GM23338 (cell line): Measurements from ENCODE around the gene FAM131A. TPM values are rescaled to one million over a fixed set of nuclear protein-coding genes. Genes with fewer than 3 reads are reported as not detected.

ENCODE experiments used
- ATAC-seq: fragments of 200-7000 bp; cut with Tn5 transposase; 3 replicates; pipeline ENCODE4 v1.9.1; 2020
- DNase-seq: peaks from one replicate; pipeline ENCODE4 v3.0.0-alpha.2; 2015; ENCODE audit warnings: low spot score
- H2AFZ ChIP-seq: fragments of 200-600 bp; sonication (generic); 2 replicates; pipeline ENCODE4 v1.8.0; 2016; ENCODE audit warnings: antibody characterized with exemption, mild to moderate bottlenecking, moderate library complexity
- H3F3A ChIP-seq: fragments of 200-600 bp; sonication (generic); replicated peaks from 2 replicates; pipeline ENCODE4 v1.8.0; 2017; ENCODE audit warnings: antibody characterized with exemption, mixed run types, low read depth
- H3K27ac ChIP-seq: fragments of 200-600 bp; sonication (generic); 2 replicates; pipeline ENCODE4 v1.6.1; 2016; ENCODE audit warnings: low read depth
- H3K27me3 ChIP-seq: fragments of 200-600 bp; sonication (generic); 2 replicates; pipeline ENCODE4 v1.8.0; 2016; ENCODE audit warnings: mild to moderate bottlenecking, mixed run types, moderate library complexity; ENCODE audit not compliant: insufficient read depth
- H3K36me3 ChIP-seq: fragments of 200-600 bp; sonication (generic); 2 replicates; pipeline ENCODE4 v1.8.0; 2016; ENCODE audit warnings: mild to moderate bottlenecking; ENCODE audit not compliant: insufficient read depth
- H3K4me1 ChIP-seq: fragments of 200-600 bp; sonication (generic); 2 replicates; pipeline ENCODE4 v1.8.0; 2016; ENCODE audit warnings: mild to moderate bottlenecking, moderate library complexity; ENCODE audit not compliant: insufficient read depth
- H3K4me2 ChIP-seq: fragments of 200-600 bp; sonication (generic); 2 replicates; pipeline ENCODE4 v1.7.1; 2017; ENCODE audit warnings: mixed run types
- H3K4me3 ChIP-seq: fragments of 200-600 bp; sonication (generic); 2 replicates; pipeline ENCODE4 v1.6.1; 2016; ENCODE audit warnings: mixed run types
- H3K79me2 ChIP-seq: fragments of 200-600 bp; sonication (generic); replicated peaks from 2 replicates; pipeline ENCODE4 v1.8.0; 2017; ENCODE audit warnings: mild to moderate bottlenecking; ENCODE audit not compliant: insufficient read depth
- H3K9me2 ChIP-seq: fragments of 200-600 bp; sonication (generic); 2 replicates; pipeline ENCODE4 v1.8.0; 2017; ENCODE audit not compliant: insufficient read depth
- H4K20me1 ChIP-seq: fragments of 200-600 bp; sonication (generic); replicated peaks from 2 replicates; pipeline ENCODE4 v1.8.0; 2017; ENCODE audit warnings: mild to moderate bottlenecking; ENCODE audit not compliant: insufficient read depth
- H3K27ac Mint-ChIP-seq: 2 replicates; pipeline ENCODE4 v1.8.0; 2020; ENCODE audit warnings: inconsistent platforms, mild to moderate bottlenecking, moderate library complexity, mixed read lengths
- H3K27me3 Mint-ChIP-seq: 3 replicates; pipeline ENCODE4 v1.8.0; 2022; ENCODE audit warnings: low read depth, mild to moderate bottlenecking, moderate library complexity, mixed read lengths, inconsistent platforms; ENCODE audit not compliant: insufficient read depth, poor library complexity
- H3K36me3 Mint-ChIP-seq: 3 replicates; pipeline ENCODE4 v1.8.0; 2021; ENCODE audit warnings: low read depth, mild to moderate bottlenecking, inconsistent platforms, moderate library complexity, mixed read lengths
- H3K4me1 Mint-ChIP-seq: 3 replicates; pipeline ENCODE4 v1.8.0; 2020; ENCODE audit warnings: mild to moderate bottlenecking, inconsistent platforms, mixed read lengths
- H3K4me3 Mint-ChIP-seq: 3 replicates; pipeline ENCODE4 v1.8.0; 2021; ENCODE audit warnings: moderate library complexity, mild to moderate bottlenecking, inconsistent platforms, mixed read lengths
- H3K9me3 Mint-ChIP-seq: 3 replicates; pipeline ENCODE4 v1.8.0; 2020; ENCODE audit warnings: moderate library complexity, mild to moderate bottlenecking, inconsistent platforms, mixed read lengths
- CREB1 ChIP-seq: fragments of 250-450 bp; sonication (Bioruptor Pico); IDR thresholded peaks from 2 replicates; pipeline ENCODE4 v1.5.0; 2020; ENCODE audit warnings: low read depth, mild to moderate bottlenecking, moderate library complexity
- CTCF ChIP-seq, 2 experiments: fragments of 200-600 bp in 1 of 2; sonication (generic) in 1 of 2; conservative IDR thresholded peaks; 2 replicates each; pipeline versions ENCODE4 v1.5.1 to v1.6.1; 2016 to 2017; ENCODE audit warnings: antibody characterized with exemption in 2 of 2, low read depth in 2 of 2, mild to moderate bottlenecking in 2 of 2, moderate library complexity in 1 of 2
- ETS1 ChIP-seq: IDR thresholded peaks from 2 replicates; pipeline ENCODE4 v1.6.1; 2016; ENCODE audit warnings: antibody characterized with exemption
- EZH2 ChIP-seq: fragments of 200-600 bp; sonication (generic); IDR thresholded peaks from one replicate; pipeline ENCODE4 v1.8.0; 2017; ENCODE audit warnings: antibody characterized with exemption, mild to moderate bottlenecking, low read depth; ENCODE audit not compliant: unreplicated experiment
- JUNB ChIP-seq: IDR thresholded peaks from one replicate; pipeline ENCODE4 v1.6.1; 2016; ENCODE audit warnings: antibody characterized with exemption; ENCODE audit not compliant: unreplicated experiment
- NANOG ChIP-seq: IDR thresholded peaks from 2 replicates; pipeline ENCODE4 v1.6.1; 2016; ENCODE audit warnings: antibody characterized with exemption, borderline replicate concordance
- POLR2AphosphoS5 ChIP-seq: IDR thresholded peaks from 2 replicates; pipeline ENCODE4 v1.6.1; 2016; ENCODE audit warnings: antibody characterized with exemption, low read depth
- REST ChIP-seq: IDR thresholded peaks from one replicate; pipeline ENCODE4 v1.6.1; 2018; ENCODE audit warnings: antibody characterized with exemption; ENCODE audit not compliant: unreplicated experiment
- STAT1 ChIP-seq: IDR thresholded peaks from one replicate; pipeline ENCODE4 v1.6.1; 2016; ENCODE audit warnings: antibody characterized with exemption; ENCODE audit not compliant: unreplicated experiment
- ZNF114 ChIP-seq: fragments of 250-450 bp; sonication (Bioruptor Pico); IDR thresholded peaks from 2 replicates; pipeline ENCODE4 v1.5.0; 2020; ENCODE audit warnings: mild to moderate bottlenecking, moderate library complexity
- ZNF331 ChIP-seq: fragments of 250-450 bp; sonication (Bioruptor Pico); IDR thresholded peaks from 2 replicates; pipeline ENCODE4 v1.5.0; 2020; ENCODE audit warnings: low read depth, mild to moderate bottlenecking, moderate library complexity
- polyA plus RNA-seq: library from polyadenylated mRNA; unstranded; fragments of >200 nt; fragmentation: Nextera tagmentation; extraction: Ambion mirVana; gene quantifications from 2 replicates; pipeline ENCODE4 v1.2.1, GENCODE V29; 2016
- total RNA-seq: library from RNA; depleted of rRNA; stranded (reverse); fragments of >200 nt; shearing (Covaris generic); gene quantifications from 2 replicates; pipeline ENCODE4 v1.2.3, GENCODE V29; 2014

Gene FAM131A
- total and polyA plus RNA-seq, 2 experiments from 2014 or later = 6.7 to 31.8 TPM

- TF ChIP-seq CTCF (conservative IDR thresholded peaks at IDR 0.05; ENCODE audit: low read depth in 2 of 2) (no peak), REST (no peak)
These were observed 14.2 kb downstream of the FAM131A start (continued) for GRCh38 chr3:184351511-184352148.

- Mint-ChIP-seq H3K9me3 (no peaks in the 10 kb centered on the region), H3K27ac (no peak overlapping the region), H3K36me3 (peaks cover 32% of the 10 kb centered on the region), H3K4me3 (no peak overlapping the region), H3K4me1 (peaks cover 8% of the 10 kb centered on the region), H3K27me3 (no peaks in the 10 kb centered on the region)
- Histone ChIP-seq H4K20me1 (0 out of 2 replicates have a peak, but pooled peaks cover 4% of the 10 kb centered on the region), H2AFZ (no peak overlapping the region), H3K36me3 (0 out of 2 replicates have a peak, but pooled peaks cover 3% of the 10 kb centered on the region), H3F3A (0 out of 2 replicates have a peak, but pooled peaks cover 2% of the 10 kb centered on the region), H3K27ac (no peak overlapping the region), H3K4me3 (no peak overlapping the region), H3K4me2 (no peak overlapping the region), H3K79me2 (no peaks in the 10 kb centered on the region), H3K27me3 (no peaks in the 10 kb centered on the region), H3K4me1 (peaks cover 6% of the 10 kb centered on the region; the same call in 1 of the 2 replicates), H3K9me2 (no peaks in the 10 kb centered on the region)
- ATAC-seq (no peak), DNase-seq (no peak)
- no peak for TF ChIP-seq REST
- no peak for TF ChIP-seq JUNB
- no peak for TF ChIP-seq STAT1
- TF ChIP-seq POLR2AphosphoS5 = no peak
- no peak for TF ChIP-seq NANOG
- TF ChIP-seq EZH2 = no peak
- TF ChIP-seq CTCF (conservative IDR thresholded peaks at IDR 0.05; ENCODE audit: low read depth in 2 of 2) = no peak
- TF ChIP-seq CREB1 = no peak
- TF ChIP-seq ETS1 = no peak
- no peak for TF ChIP-seq ZNF331 (CRISPR knock-in tag)
- TF ChIP-seq ZNF114 (CRISPR knock-in tag) = no peak
These were observed 14.9 kb downstream of the FAM131A start for GRCh38 chr3:184352149-184352785.
